HFFc6 (cell line): ENCODE data around the gene CPNE2. TPM values are rescaled to one million over a fixed set of nuclear protein-coding genes. Genes with fewer than 3 reads are reported as not detected.
A peak's percentile ranks its signal among the peaks of the same experiment; 100 is the strongest.

ENCODE experiments used
- DNase-seq: peaks from one replicate; pipeline ENCODE4 v3.0.0-alpha.2; 2018
- H3K27ac Mint-ChIP-seq: 2 replicates; pipeline ENCODE4 v1.8.0; 2020; ENCODE audit warnings: mild to moderate bottlenecking, mixed read lengths
- H3K27me3 Mint-ChIP-seq: 2 replicates; pipeline ENCODE4 v1.8.0; 2021; ENCODE audit warnings: mild to moderate bottlenecking, moderate library complexity, mixed read lengths; ENCODE audit not compliant: insufficient read depth
- H3K36me3 Mint-ChIP-seq: 2 replicates; pipeline ENCODE4 v1.8.0; 2021; ENCODE audit warnings: low read depth, mixed read lengths
- H3K4me1 Mint-ChIP-seq: 2 replicates; pipeline ENCODE4 v1.8.0; 2020; ENCODE audit warnings: low read depth, mixed read lengths
- H3K4me3 Mint-ChIP-seq: 2 replicates; pipeline ENCODE4 v1.8.0; 2020; ENCODE audit warnings: mild to moderate bottlenecking, moderate library complexity, mixed read lengths
- H3K9me3 Mint-ChIP-seq: 2 replicates; pipeline ENCODE4 v1.8.0; 2020; ENCODE audit warnings: mild to moderate bottlenecking, mixed read lengths
- CTCF ChIP-seq: fragments of 200-600 bp; sonication (generic); IDR thresholded peaks from 2 replicates; pipeline ENCODE4 v1.5.0; 2021; ENCODE audit warnings: antibody characterized with exemption, mild to moderate bottlenecking
- long read RNA-seq: library from polyadenylated mRNA; unstranded; transcript quantifications from one replicate; pipeline ENCODE4 v2.0.0, GENCODE V29; 2019
- total RNA-seq, 6 experiments: library from RNA; stranded (reverse); fragmentation: NEBNext Ultra II Directional; extraction: Animal tissue kit (Norgen Biotek cat#: 25700); gene quantifications; 2 replicates in 1 of 6; 3 replicates in 5 of 6; pipeline ENCODE4 v1.2.3, GENCODE V29; 2021

CPNE2 gene
- total RNA-seq: 10 to 100 TPM; 13.0 to 29.6 (median 23.3) TPM
- long read RNA-seq, partial matches to known transcripts: 1 of 2 reads
- long read RNA-seq, other reads (novel, unspliced or antisense): 1 of 2 reads

- Mint-ChIP-seq H3K9me3 (no peaks in the 10 kb centered on the region), H3K36me3 (no peaks in the 10 kb centered on the region), H3K4me3 (peak within 1 kb of the TSS; percentile 87), H3K27me3 (peaks cover 4% of the 10 kb centered on the region), H3K27ac (peak within 1 kb of the TSS; percentile 67), H3K4me1 (peaks cover 12% of the 10 kb centered on the region)
- DNase-seq: no peak
- no peak for TF ChIP-seq CTCF
Observed at GRCh38 chr16:57091975-57092785, at the start of gene CPNE2. TSS of gene CPNE2 (plus strand) at chr16:57092583. CDS start at chr16:57110743, 18,160 bp downstream.

GRCh38 chr16:57043248-57043647 lies 49.1 kb upstream of the CPNE2 start:
- DNase-seq: no peak
- peaks cover 30% of the 10 kb centered on the region for H3K4me1 Mint-ChIP-seq

GRCh38 chr16:57044931-57045693 lies 47.3 kb upstream of the CPNE2 start:
- Mint-ChIP-seq H3K4me3 (no peak overlapping the region), H3K4me1 (peaks cover 17% of the 10 kb centered on the region), H3K27ac (no peak overlapping the region), H3K27me3 (peaks cover 4% of the 10 kb centered on the region), H3K9me3 (no peaks in the 10 kb centered on the region; the same call in 1 of the 2 replicates), H3K36me3 (peaks cover 26% of the 10 kb centered on the region)
- no peak for DNase-seq
- TF ChIP-seq CTCF: no peak

More at GRCh38 chr16:57043248-57043647, 49.1 kb upstream of the CPNE2 start:
- Mint-ChIP-seq H3K27me3 (peaks cover 6% of the 10 kb centered on the region), H3K4me3 (no peak overlapping the region), H3K27ac (no peak overlapping the region), H3K9me3 (no peaks in the 10 kb centered on the region; the same call in 1 of the 2 replicates), H3K36me3 (peaks cover 33% of the 10 kb centered on the region)
- no peak for TF ChIP-seq CTCF

GRCh38 chr16:57045694-57046381 lies 46.5 kb upstream of the CPNE2 start:
- Mint-ChIP-seq H3K9me3 (no peaks in the 10 kb centered on the region; the same call in 1 of the 2 replicates), H3K27me3 (peaks cover 4% of the 10 kb centered on the region), H3K4me1 (peaks cover 16% of the 10 kb centered on the region), H3K36me3 (peaks cover 21% of the 10 kb centered on the region), H3K4me3 (no peak overlapping the region), H3K27ac (no peak overlapping the region)
- TF ChIP-seq CTCF: peak; percentile 70
- peak; percentile 27 for DNase-seq

- Mint-ChIP-seq H3K36me3 (peaks cover 13% of the 10 kb centered on the region), H3K4me1 (no peaks in the 10 kb centered on the region; the same call in 1 of the 2 replicates), H3K9me3 (no peaks in the 10 kb centered on the region), H3K27ac (no peak overlapping the region), H3K27me3 (peaks cover 2% of the 10 kb centered on the region; the same call in 1 of the 2 replicates), H3K4me3 (no peak overlapping the region)
- DNase-seq: no peak
- TF ChIP-seq CTCF: no peak
Observed at GRCh38 chr16:57048095-57048494, 44.3 kb upstream of the CPNE2 start.
